GM06990 (cell line): Measurements from ENCODE around the gene DKK1.
"Not testable (repeated sequence)": the region's sequence is repeated elsewhere in the genome, so short reads cannot be mapped to it uniquely, and the experiment has no call there.

Experiments
- DNase-seq: peaks from one replicate; pipeline ENCODE4 v3.0.0-alpha.2; 2011; ENCODE audit not compliant: insufficient read length; ENCODE audit errors: extremely low read depth
- H3K27me3 ChIP-seq: replicated peaks from 2 replicates; pipeline ENCODE4 v1.6.0; 2011; ENCODE audit warnings: low read length; ENCODE audit not compliant: control insufficient read depth, insufficient read depth
- H3K36me3 ChIP-seq: 2 replicates; pipeline ENCODE4 v1.5.1; 2011; ENCODE audit warnings: low read length; ENCODE audit not compliant: control insufficient read depth, insufficient read depth
- H3K4me3 ChIP-seq: replicated peaks from 2 replicates; pipeline ENCODE4 v1.5.1; 2011; ENCODE audit warnings: low read depth, mild to moderate bottlenecking, control low read depth, low read length
- CTCF ChIP-seq: IDR thresholded peaks from 2 replicates; pipeline ENCODE4 v1.5.1; 2011; ENCODE audit warnings: low read length, control low read depth, mild to moderate bottlenecking, inconsistent platforms; ENCODE audit not compliant: insufficient read depth, poor library complexity, severe bottlenecking

The DKK1 gene

GRCh38 chr10:52353960-52354394 lies 39.9 kb downstream of the DKK1 start:
- H3K27me3 ChIP-seq = no peaks in the 10 kb centered on the region
- no peak for DNase-seq
- TF ChIP-seq CTCF = no peak
- no peaks in the 10 kb centered on the region for H3K36me3 ChIP-seq
- no peak overlapping the region for H3K4me3 ChIP-seq

DNA sequence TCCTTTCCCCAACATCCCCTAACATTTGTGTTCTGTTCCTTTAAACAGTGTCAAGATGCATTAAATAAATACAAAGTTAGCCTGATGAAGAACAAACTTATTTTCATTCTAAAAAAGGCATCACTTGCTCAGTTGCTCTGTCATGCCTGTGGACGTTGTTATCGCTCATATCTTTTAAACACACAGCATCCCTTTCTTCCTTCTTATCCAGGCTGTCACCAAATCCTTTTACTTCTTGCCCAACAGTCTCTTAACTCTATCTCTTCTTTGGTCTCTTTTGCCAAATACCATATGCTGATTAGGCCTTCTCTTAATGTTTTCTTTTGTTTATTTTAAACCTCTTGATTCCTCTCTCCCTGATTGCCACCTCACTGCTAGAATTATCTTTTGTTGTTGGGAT lies 43.9 kb downstream of the DKK1 start:
- no peak overlapping the region for H3K4me3 ChIP-seq
- TF ChIP-seq CTCF = no peak
- no peak for DNase-seq
- H3K27me3 ChIP-seq = no peaks in the 10 kb centered on the region
- H3K36me3 ChIP-seq = no peaks in the 10 kb centered on the region

- no peak for DNase-seq
- no peak overlapping the region for H3K4me3 ChIP-seq
- H3K27me3 ChIP-seq = no peaks in the 10 kb centered on the region
- no peaks in the 10 kb centered on the region for H3K36me3 ChIP-seq
- TF ChIP-seq CTCF = no peak
Observed at GRCh38 chr10:52359441-52359840, 45.4 kb downstream of the DKK1 start.

- not testable (repeated sequence) for H3K27me3 ChIP-seq, DNase-seq, H3K36me3 ChIP-seq, H3K4me3 ChIP-seq
Observed at GRCh38 chr10:52365547-52366432, 51.7 kb downstream of the DKK1 start.
